ENCODE measurements around the gene RXFP4.
A peak's percentile ranks its signal among the peaks of the same experiment; 100 is the strongest.
"Not testable (repeated sequence)": the region's sequence is repeated elsewhere in the genome, so short reads cannot be mapped to it uniquely, and the experiment has no call there.

Gene RXFP4

GRCh38 chr1:155930725-155931124 is 10.7 kb upstream of the RXFP4 start:
- DNase-seq, result not testable (repeated sequence)

GRCh38 chr1:155931332-155932038 is 10.0 kb upstream of the RXFP4 start:
- no peak for DNase-seq

- no peak for DNase-seq
Observed at GRCh38 chr1:155932081-155932480, 9.4 kb upstream of the RXFP4 start.

GRCh38 chr1:155932487-155932886 is 9.0 kb upstream of the RXFP4 start:
- DNase-seq, result no peak

GRCh38 chr1:155933591-155934096 is 7.8 kb upstream of the RXFP4 start:
- no peak for DNase-seq

- peak; percentile 72 to 99 (median 93) for DNase-seq
Observed at GRCh38 chr1:155934097-155934935, 7.1 kb upstream of the RXFP4 start, which contains the start of gene KHDC4. KHDC4 (minus strand) TSS chr1:155934413; CDS start chr1:155934373, 40 bp downstream.

GRCh38 chr1:155934936-155935590 is 6.4 kb upstream of the RXFP4 start:
- no peak for DNase-seq

- DNase-seq, result peak in 12 of 51 donors; percentile 9 to 74 (median 20)
Observed at GRCh38 chr1:155938220-155938627, 3.2 kb upstream of the RXFP4 start.

GRCh38 chr1:155940482-155940992 is 901 bp upstream of the RXFP4 start:
- peak in 1 of 51 donors; percentile 10 for DNase-seq

- no peak for DNase-seq
Observed at GRCh38 chr1:155941845-155942531, 550 bp downstream of the RXFP4 start.

GRCh38 chr1:155942578-155943141 is 1.2 kb downstream of the RXFP4 start:
- no peak for DNase-seq

GRCh38 chr1:155944444-155944799 is 3.0 kb downstream of the RXFP4 start:
- DNase-seq, result no peak

GRCh38 chr1:155946633-155947219 is 5.3 kb downstream of the RXFP4 start:
- no peak for DNase-seq

GRCh38 chr1:155947292-155947691 is 5.9 kb downstream of the RXFP4 start:
- DNase-seq, result no peak

GRCh38 chr1:155947741-155948140 is 6.3 kb downstream of the RXFP4 start:
- DNase-seq, result no peak

GRCh38 chr1:155950829-155951228 is 9.4 kb downstream of the RXFP4 start:
- no peak for DNase-seq

GRCh38 chr1:155951753-155952504 is 10.5 kb downstream of the RXFP4 start:
- DNase-seq, result no peak

GRCh38 chr1:155952505-155952890 is 11.1 kb downstream of the RXFP4 start:
- no peak for DNase-seq

- no peak for DNase-seq
Observed at GRCh38 chr1:155954645-155955044, 13.2 kb downstream of the RXFP4 start.

Data from hypothalamus (tissue), 51 donors.